Measurements from ENCODE around the gene INO80B.

DNA sequence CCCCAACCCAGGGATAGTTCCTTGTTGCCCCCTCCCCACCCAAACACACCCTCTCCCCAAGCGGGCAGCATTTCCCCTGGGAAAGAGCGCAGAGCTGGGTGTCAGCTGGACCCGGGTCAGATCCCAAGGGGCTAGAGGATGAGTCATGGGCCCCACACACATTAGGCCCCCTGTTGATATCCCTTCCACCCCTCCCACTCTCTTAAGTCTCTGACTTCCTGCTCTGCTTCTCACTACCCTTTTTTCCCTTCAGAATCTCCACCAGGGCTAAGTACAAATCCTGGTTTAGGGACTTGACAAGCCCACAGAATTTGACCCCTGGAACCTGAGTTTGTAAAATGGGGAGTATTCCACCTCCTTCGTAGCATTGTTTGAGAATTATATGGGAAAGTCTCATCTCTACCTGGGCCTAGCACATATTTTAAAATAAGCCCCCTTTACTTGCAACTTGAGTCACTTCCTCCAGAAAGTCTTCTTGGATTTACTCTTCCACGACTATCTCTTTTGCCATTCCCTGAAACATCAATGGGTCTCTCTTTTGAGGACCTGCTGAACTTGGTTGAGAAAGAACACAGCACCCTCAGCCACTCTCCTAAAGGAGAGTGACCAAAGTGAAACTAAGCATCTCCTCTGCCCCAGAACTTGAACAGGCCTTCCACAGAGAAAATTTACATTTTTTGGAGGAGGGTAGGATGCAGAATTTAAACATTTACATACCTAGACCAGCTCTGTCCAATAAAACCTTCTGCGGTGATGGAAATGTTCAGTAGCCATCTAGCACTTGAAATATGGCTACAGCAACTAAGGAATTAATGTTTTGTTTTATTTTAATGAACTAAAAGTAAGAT lies 17.8 kb upstream of the INO80B start:
- TF ChIP-seq GATA1 (IDR thresholded peaks at IDR 0.05; ENCODE audit: low read depth, low read length) (no peak), POLR2A (IDR thresholded peaks at IDR 0.05; ENCODE audit: low read length) (no peak)
